Panc1 (cell line): ENCODE results near the gene TLE4. TPM values are rescaled to one million over a fixed set of nuclear protein-coding genes. Genes with fewer than 3 reads are reported as not detected.

ENCODE experiments used
- ATAC-seq: fragments of 200-7000 bp; cut with Tn5 transposase; 2 replicates; pipeline ENCODE4 v1.9.1; 2020; ENCODE audit warnings: mild to moderate bottlenecking, moderate library complexity
- BruUV-seq: library from RNA; stranded (reverse); fragments of 400-500 nt; replicated peaks from 2 replicates; lab custom pipeline; 2021; lab: Mats Ljungman, UMichigan
- CTCF ChIA-PET: fragments of 300-600 bp; sonication (Branson Sonifier 250); formaldehyde crosslinking; loops from one replicate; lab custom pipeline; 2022; ENCODE audit warnings: antibody characterized with exemption; lab: Charles Lee
- POLR2A ChIA-PET: fragments of 300-600 bp; sonication (Branson Sonifier 250); formaldehyde crosslinking; loops from one replicate; lab custom pipeline; 2022; ENCODE audit warnings: antibody characterized with exemption; lab: Charles Lee
- DNase-seq: peaks from one replicate; pipeline ENCODE4 v3.0.0-alpha.2; 2010; ENCODE audit warnings: low read depth, low spot score
- H3K27ac ChIP-seq: 2 replicates; pipeline ENCODE4 v1.5.1; 2011; ENCODE audit warnings: mild to moderate bottlenecking, low read length, inconsistent platforms
- H3K27me3 ChIP-seq: fragments of 200-500 bp; sonication (Bioruptor generic); 2 replicates; pipeline ENCODE4 v1.6.0; 2014; ENCODE audit warnings: low read length, inconsistent platforms; ENCODE audit not compliant: control insufficient read depth, insufficient read depth
- H3K36me3 ChIP-seq: fragments of 200-500 bp; sonication (Bioruptor generic); 2 replicates; pipeline ENCODE4 v1.5.1; 2014; ENCODE audit warnings: inconsistent platforms, mild to moderate bottlenecking, low read length, moderate library complexity; ENCODE audit not compliant: control insufficient read depth, insufficient read depth
- H3K4me1 ChIP-seq: 2 replicates; pipeline ENCODE4 v1.5.1; 2011; ENCODE audit warnings: inconsistent platforms, mild to moderate bottlenecking, low read length, moderate library complexity; ENCODE audit not compliant: control insufficient read depth, insufficient read depth
- H3K4me3 ChIP-seq, 2 experiments: 2 replicates each; pipeline ENCODE4 v1.5.1; 2011 to 2012; ENCODE audit warnings: low read depth in 2 of 2, low read length in 2 of 2, mild to moderate bottlenecking in 2 of 2, inconsistent platforms in 1 of 2, moderate library complexity in 1 of 2
- H3K9me3 ChIP-seq: fragments of 200-500 bp; sonication (Bioruptor generic); 2 replicates; pipeline ENCODE4 v1.5.1; 2014; ENCODE audit warnings: low read depth, mild to moderate bottlenecking, inconsistent platforms, low read length, moderate library complexity; ENCODE audit not compliant: control insufficient read depth, insufficient read depth
- CTCF ChIP-seq: fragments of 450-650 bp; IDR thresholded peaks from 2 replicates; pipeline ENCODE4 v1.5.1; 2017; ENCODE audit warnings: mild to moderate bottlenecking
- POLR2AphosphoS5 ChIP-seq: IDR thresholded peaks from 2 replicates; pipeline ENCODE4 v1.6.1; 2012; ENCODE audit warnings: mild to moderate bottlenecking, low read depth, low read length, moderate library complexity
- SIN3A ChIP-seq: IDR thresholded peaks from 2 replicates; pipeline ENCODE4 v1.6.1; 2012; ENCODE audit warnings: low read depth, mild to moderate bottlenecking, low read length, moderate library complexity, borderline replicate concordance; ENCODE audit not compliant: insufficient read depth
- TCF7L2 ChIP-seq: IDR thresholded peaks from 2 replicates; pipeline ENCODE4 v1.6.1; 2011; ENCODE audit warnings: mild to moderate bottlenecking, low read depth, low read length, inconsistent platforms
- in situ Hi-C: cut with HindIII; loops from 2 replicates; pipeline ENCODE4 v1.10.0; 2016; ENCODE audit warnings: low sequenced_read_pairs, low pct_unique_long_range_greater_than_20kb
- intact Hi-C: fragments of 100-400 bp; cut with micrococcal nuclease; formaldehyde crosslinking; loops from one replicate; pipeline ENCODE4 v1.10.0; 2022; ENCODE audit not compliant: unreplicated experiment
- total RNA-seq: library from RNA; stranded (reverse); gene quantifications from one replicate; pipeline ENCODE4 v1.2.1, GENCODE V29; 2021; ENCODE audit not compliant: unreplicated experiment
- TF ChIP-seq, protein P1 (sequence below), 2 experiments: IDR thresholded peaks; 2 replicates each; pipeline ENCODE4 v1.6.1; 2011 to 2012; ENCODE audit warnings: low read depth in 2 of 2, control low read depth in 1 of 2, low read length in 1 of 2, mild to moderate bottlenecking in 1 of 2, moderate library complexity in 1 of 2; ENCODE audit not compliant: insufficient read depth in 1 of 2

Gene TLE4
- total RNA-seq, 1 experiment from 2014 or later, result 8.7 TPM

DNA sequence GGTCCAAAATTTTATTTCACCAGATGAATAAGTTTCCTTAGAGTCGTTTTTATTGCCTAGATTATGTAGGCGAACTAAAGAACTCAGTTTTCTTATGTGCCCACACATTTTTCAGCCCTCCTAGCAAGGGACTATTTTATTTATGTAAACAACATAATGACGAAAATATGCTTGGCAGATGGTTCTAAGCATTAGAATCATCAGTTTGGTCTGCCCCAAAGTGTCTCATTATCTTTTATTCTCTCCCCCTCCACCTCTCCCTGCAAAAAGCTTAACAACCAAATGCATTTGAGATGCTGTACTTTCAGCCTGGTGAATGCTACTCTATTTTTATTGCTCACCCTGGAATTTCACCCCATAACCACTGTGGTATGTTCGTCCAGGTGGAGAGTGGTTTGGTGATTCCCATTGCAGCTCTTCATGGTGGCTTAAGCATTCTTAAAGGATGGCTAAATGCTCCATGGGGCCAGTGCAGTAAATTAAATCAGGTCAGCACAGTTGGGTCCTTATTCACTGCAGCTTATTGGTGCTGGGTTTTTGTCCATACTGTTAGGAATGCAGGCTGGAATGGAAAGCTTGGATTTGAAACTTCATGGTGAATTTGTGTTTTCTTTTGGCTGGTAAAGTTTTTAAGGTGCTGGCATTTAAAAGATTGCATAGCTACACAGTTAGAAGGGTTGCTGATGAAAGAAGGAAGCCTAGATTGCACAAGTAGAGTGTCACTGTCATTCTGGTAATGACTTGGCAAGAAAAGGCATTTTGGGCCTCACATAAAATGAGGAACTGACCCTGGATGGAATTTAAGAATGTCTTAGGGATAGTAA lies 39.2 kb downstream of the TLE4 start:
- in situ Hi-C loops (no loop called here), intact Hi-C loops (no loop called here)
- ChIA-PET CTCF (no interaction called here), POLR2A (no interaction called here)
- BruUV-seq, result no TSS peak
- no peaks in the 10 kb centered on the region for H3K9me3 ChIP-seq
- H3K36me3 ChIP-seq, result no peaks in the 10 kb centered on the region
- no peak overlapping the region for H3K27ac ChIP-seq
- H3K27me3 ChIP-seq, result no peaks in the 10 kb centered on the region
- H3K4me1 ChIP-seq, result no peaks in the 10 kb centered on the region
- DNase-seq (no peak), ATAC-seq (no peak)
- H3K4me3 ChIP-seq, result no peak overlapping the region
- TF ChIP-seq SIN3A, result no peak
- no peak for TF ChIP-seq TCF7L2
- TF ChIP-seq POLR2AphosphoS5, result no peak
- no peak for TF ChIP-seq CTCF
- TF ChIP-seq, protein P1, sequence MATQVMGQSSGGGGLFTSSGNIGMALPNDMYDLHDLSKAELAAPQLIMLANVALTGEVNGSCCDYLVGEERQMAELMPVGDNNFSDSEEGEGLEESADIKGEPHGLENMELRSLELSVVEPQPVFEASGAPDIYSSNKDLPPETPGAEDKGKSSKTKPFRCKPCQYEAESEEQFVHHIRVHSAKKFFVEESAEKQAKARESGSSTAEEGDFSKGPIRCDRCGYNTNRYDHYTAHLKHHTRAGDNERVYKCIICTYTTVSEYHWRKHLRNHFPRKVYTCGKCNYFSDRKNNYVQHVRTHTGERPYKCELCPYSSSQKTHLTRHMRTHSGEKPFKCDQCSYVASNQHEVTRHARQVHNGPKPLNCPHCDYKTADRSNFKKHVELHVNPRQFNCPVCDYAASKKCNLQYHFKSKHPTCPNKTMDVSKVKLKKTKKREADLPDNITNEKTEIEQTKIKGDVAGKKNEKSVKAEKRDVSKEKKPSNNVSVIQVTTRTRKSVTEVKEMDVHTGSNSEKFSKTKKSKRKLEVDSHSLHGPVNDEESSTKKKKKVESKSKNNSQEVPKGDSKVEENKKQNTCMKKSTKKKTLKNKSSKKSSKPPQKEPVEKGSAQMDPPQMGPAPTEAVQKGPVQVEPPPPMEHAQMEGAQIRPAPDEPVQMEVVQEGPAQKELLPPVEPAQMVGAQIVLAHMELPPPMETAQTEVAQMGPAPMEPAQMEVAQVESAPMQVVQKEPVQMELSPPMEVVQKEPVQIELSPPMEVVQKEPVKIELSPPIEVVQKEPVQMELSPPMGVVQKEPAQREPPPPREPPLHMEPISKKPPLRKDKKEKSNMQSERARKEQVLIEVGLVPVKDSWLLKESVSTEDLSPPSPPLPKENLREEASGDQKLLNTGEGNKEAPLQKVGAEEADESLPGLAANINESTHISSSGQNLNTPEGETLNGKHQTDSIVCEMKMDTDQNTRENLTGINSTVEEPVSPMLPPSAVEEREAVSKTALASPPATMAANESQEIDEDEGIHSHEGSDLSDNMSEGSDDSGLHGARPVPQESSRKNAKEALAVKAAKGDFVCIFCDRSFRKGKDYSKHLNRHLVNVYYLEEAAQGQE (IDR thresholded peaks at IDR 0.05; ENCODE audit: insufficient read depth in 1 of 2, low read depth in 2 of 2, low read length in 1 of 2), result no peak

DNA sequence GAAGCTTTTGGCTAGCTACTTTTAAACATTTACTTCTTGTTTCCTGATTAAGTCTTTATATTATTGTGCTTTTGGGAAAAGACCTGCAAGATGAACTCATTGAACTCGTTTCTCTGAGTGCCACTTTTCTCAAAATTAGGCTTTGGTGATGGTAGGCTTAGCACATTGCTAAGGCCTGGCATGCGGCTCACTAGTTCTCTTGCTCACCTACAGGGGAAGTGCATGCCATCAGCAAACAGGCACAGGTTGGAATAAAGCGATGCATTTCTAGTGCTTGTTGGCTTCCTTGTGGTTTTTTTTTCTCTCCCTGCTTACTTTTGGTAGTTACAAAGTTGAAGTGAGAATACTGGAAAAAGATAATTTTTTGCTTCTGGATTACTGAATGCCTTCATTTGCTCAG lies 41.4 kb downstream of the TLE4 start:
- TF ChIP-seq SIN3A (no peak), CTCF (no peak), TCF7L2 (no peak), POLR2AphosphoS5 (no peak)
- TF ChIP-seq, protein P1 (IDR thresholded peaks at IDR 0.05; ENCODE audit: insufficient read depth in 1 of 2, low read depth in 2 of 2, low read length in 1 of 2), result no peak
- Histone ChIP-seq H3K27ac (no peak overlapping the region), H3K4me1 (no peaks in the 10 kb centered on the region), H3K27me3 (no peaks in the 10 kb centered on the region), H3K36me3 (no peaks in the 10 kb centered on the region), H3K9me3 (no peaks in the 10 kb centered on the region), H3K4me3 (no peak overlapping the region)
- ChIA-PET POLR2A (interaction anchor here (0.5 kb wide), 1 partner anchor 584 kb away, joined by 8 read pairs; no protein-coding TSS in a partner anchor), CTCF (interaction anchor here (0.7 kb wide), 1 partner anchor 61 kb away, joined by 6 read pairs; no protein-coding TSS in a partner anchor)
- ATAC-seq (no peak), DNase-seq (no peak)
- in situ Hi-C loops, result no loop called here
- intact Hi-C loops, result no loop called here
- BruUV-seq, result no TSS peak
